GM11168 (cell line): ENCODE measurements around the gene CRADD.
"Not testable (repeated sequence)": the region's sequence is repeated elsewhere in the genome, so short reads cannot be mapped to it uniquely, and the experiment has no call there.

Experiments used
- in situ Hi-C: fragments of 300-500 bp; cut with MboI; formaldehyde crosslinking; loops from one replicate; pipeline ENCODE4 v1.12.0; 2022; ENCODE audit warnings: low sequenced_read_pairs; ENCODE audit not compliant: unreplicated experiment

The CRADD gene

DNA sequence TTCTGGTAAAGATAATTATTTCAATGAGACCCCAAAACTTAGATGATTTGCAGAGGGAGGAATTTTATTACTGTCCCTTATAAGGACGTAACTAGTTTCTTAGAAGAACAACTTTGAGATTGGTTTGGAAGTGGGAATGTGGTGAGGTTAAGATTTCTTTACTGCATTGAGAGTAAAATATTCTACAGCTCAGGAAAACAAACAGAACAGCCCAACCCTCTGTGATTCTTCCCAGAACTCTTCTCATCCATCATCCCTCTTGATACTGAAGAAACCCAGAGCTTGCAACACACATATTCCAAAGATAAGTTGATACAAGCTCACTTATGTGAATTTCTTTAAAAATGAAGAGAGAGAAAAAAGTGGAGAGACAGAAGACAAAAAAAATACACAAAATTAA lies 234.2 kb downstream of the CRADD start:
- in situ Hi-C loops: no loop called here

DNA sequence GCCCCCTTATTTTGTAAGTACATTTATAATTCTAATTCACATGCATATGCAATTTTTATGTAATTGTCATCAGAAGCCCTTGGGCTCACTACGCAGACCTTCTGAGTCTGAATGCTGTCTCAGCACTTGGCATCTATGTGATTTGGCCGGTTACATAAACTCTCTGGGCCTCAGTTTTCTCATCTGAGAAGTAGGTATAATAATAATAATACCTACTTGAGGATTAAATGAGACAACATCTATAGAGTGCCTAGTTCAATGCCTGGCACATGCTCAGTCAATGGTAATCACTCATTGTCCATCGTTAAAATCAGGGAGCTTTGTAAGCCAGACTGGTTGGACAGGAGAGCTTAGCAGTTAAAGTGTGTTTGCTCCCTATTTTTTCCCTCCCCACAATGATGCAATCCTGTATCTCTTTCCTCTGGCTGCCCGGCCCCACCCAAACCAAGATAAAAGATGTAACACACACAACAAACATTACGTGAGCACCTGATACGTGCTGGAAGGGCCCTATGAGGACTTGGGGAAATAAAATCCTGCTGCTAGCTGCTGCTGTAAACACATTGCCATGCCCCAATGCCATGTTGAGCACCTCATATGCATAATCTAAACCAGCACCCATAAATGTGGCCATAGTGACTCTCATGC lies 235.0 kb downstream of the CRADD start:
- in situ Hi-C loops: no loop called here

DNA sequence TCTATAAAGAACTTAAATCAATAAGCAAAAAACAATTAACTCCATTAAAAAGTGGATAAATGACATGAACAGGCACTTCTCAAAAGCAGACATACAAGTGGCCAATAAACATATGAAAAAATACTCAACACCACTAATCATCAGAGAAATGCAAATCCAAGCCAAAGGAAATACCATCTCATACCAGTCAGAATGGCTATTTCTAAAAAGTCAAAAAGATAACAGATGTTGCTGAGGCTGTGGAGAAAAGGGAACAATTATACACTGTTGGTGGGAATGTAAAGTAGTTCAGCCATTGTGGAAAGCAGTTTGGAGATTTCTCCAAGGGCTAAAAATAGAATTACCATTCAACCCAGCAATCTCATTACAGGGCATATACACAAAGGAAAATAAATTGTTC lies 236.7 kb downstream of the CRADD start:
- in situ Hi-C loops: no loop called here

DNA sequence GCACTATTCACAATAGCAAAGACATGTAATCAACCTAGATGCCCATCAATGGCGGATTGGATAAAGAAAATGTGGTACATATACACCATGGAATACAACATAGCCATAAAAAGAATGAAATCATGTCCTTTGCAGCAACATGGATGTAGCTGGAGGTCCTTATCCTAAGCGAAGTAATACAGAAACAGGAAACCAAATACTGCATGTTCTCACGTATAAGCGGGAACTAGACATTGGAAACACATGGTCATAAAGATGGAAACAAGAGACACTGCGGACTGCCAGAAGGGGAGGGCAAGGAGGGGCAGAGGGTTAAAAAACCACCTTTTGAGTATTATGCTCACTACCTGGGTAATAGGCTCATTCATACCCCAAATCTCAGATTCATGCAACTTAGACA lies 237.1 kb downstream of the CRADD start:
- in situ Hi-C loops: no loop called here

DNA sequence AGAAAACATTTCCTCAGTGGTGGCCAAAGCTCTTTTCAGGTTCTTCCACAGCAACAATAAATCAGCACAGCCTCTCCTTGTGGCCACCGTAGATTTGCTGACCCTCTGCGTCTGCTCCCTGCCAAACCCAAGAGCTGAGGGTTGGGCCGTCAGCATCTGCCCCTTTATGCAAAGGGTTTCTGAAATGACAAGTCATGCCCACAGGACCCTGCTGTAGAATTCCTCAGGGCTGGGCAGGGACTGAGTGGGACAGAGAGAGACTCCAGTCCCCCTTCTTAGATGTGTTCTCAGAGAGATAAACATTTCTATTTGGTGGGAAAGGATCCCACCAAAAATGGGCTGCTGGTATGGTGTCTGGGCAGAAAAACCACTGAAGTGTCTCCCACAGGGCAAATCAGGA lies 238.2 kb downstream of the CRADD start:
- in situ Hi-C loops: no loop called here

DNA sequence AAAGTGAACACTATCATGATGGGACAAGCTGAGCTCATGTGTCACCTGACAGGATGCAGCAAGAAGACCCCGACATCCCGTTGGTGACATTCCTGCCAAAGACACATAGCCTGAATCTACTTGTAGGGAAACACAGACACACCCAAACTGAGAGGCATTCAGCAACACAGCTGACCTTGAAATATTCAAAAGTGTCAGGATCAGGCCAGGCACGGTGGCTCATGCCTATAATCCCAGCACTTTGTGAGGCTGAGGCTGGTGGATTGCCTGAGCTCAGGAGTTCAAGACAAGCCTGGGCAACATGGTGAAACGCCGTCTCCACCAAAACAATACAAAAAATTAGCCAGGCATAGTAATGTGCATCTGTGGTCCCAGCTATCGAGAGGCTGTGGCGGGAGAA lies 239.2 kb downstream of the CRADD start:
- in situ Hi-C loops: no loop called here

DNA sequence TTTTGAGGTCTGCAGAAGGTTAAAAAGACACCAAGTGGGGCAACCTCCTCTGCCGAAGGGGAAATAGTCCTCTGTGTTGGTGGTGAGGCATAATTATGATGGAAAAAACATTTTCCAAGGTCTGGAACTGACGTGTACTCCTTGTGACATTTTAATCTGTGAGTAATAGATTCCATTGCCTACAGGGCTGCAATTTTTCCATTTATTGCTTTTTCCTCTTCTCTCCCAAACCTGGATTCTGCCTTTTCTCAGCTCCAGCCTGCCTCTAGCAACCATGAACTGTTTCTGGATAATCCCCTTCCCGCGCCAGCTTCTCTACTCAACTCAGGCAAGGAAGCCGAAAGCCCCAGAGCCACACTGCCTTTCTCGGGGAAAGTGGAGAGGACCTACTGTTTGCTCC lies 241.1 kb downstream of the CRADD start:
- in situ Hi-C loops: no loop called here

DNA sequence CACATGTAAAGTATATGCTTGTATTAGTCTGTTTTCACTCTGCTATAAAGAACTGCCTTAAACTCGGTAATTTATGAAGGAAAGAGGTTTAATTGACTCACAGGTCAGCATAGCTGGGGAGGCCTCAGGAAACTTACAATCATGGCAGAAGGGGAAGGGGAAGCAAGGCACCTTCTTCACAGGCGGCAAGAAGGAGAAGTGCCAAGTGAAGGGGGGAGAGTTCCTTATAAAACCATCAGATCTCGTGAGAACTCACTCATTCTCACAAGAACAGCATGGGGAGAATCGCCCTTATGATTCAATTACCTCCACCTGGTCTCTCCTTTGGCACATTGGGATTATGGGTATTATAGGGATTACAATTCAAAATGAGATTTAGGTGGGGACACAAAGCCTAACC lies 241.7 kb downstream of the CRADD start:
- in situ Hi-C loops: no loop called here

DNA sequence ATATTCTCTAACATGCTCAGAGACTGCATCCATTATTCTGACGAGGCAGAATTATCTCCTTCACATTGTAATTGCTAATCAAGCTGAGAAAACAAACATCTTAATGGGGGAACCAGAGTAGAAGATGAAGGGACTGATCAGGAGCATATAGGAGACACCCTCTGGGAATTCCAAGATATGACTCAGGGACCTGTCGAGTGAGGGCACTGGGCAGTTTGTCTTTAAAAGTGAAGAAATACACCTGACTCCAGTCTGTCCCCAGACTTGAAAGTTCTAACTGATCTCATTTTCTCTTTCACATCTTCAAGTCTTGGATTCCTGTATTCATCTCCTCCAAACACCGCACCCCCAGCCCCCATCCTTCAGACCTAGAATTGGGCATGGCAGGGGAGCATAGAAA lies 244.3 kb downstream of the CRADD start:
- in situ Hi-C loops: no loop called here

DNA sequence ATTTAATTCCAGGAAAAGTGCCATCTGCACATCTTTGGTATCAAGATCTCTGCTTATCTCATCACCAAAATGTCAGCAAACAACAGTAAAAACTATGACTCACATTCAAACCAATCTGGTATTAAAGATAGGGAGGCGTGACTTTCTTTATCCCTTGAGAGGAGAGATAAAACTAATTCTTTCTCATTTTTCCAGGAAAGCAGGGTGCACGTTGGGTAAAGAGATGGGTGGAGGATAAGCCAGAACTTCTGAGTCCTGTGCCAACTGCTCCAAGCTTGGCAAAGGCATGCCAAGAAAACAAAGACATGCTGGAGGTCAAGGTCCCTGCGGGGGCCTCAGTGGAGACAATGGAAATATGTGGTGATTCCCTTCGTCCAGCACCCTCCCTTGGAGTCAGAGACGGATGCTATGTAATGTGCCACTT lies 245.4 kb downstream of the CRADD start:
- in situ Hi-C loops: no loop called here

DNA sequence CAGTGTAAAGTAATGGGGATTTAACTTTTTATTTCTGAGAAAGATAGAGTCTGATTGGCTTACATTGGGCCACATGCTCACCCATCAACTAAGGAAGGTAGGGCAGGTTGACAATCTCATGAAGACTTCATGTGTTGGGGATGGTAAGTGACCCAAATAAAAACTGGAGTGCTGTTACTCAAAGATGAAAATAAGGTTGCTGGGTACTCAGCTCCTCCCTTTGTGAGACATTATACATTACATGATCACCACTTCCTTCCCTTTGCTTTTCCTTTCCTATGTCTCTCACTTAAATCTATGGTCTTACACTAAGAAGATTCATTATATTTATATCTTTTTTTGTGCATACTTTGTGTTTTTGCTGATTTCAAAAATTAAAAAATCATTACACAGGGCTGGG lies 247.2 kb downstream of the CRADD start:
- in situ Hi-C loops: no loop called here

DNA sequence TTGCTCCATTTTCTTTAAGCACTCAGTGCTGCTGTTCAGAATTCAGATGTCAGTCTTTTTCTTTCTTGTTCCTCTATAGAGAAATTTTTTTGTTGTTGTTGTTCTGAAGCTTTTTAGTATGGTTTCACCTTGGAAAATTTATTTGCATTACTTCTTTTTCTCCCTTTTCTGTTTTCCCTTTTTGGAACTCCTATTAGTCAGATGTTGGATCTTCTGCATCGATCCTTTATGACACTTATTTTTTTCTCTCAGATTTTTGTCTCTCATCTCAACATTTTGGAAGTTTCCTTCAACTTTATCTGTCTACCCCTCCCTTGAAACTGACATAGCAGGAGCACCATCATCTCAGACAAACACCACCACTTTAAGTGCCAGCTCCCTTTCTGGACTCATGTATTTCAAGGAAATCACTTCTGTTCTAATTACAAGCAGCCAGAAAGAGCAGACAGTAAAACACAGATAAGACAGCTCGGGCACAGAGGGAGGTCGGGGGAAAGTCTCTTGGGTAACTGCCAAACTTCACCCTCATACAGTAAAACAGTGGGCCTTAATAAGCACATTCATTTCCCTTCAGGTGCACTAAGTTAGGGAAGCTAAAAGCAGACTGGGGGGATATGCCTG lies 248.5 kb downstream of the CRADD start:
- in situ Hi-C loops: no loop called here

DNA sequence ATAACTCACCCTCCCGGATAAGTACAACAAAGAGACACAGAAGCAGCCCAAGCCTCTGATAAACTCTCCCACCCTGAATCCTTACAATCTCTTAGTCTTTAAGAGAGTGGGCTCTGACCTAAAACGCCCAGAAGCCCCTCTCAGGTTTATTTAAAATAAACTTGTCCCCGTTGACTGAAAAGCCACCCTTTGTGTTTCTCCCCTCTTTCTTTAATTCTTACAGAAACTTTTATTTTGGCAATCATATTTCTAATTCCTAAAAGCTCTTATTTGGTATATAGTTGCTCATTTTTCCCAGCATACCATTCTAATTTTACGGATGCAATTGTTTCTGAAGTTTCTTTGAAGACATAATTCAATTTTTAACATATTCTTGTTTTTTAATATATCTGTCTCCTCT lies 249.1 kb downstream of the CRADD start:
- in situ Hi-C loops: no loop called here

DNA sequence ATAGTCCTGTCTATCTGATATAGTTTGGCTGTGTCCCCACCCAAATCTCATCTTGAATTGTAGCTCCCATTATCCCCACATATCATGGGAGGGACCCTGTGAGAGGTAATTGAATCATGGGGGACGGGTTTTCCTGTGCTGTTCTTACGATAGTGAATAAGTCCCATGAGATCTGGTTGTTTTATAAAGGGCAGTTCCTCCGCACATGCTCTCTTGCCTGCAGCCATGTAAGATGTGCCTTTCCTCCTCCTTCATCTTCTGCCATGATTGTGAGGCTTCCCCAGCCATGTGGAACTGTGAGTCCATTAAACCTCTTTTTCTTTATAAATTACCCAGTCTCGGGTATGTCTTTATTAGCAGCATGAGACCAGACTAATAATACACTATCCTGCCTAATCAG lies 251.9 kb downstream of the CRADD start:
- in situ Hi-C loops: not testable (repeated sequence)

DNA sequence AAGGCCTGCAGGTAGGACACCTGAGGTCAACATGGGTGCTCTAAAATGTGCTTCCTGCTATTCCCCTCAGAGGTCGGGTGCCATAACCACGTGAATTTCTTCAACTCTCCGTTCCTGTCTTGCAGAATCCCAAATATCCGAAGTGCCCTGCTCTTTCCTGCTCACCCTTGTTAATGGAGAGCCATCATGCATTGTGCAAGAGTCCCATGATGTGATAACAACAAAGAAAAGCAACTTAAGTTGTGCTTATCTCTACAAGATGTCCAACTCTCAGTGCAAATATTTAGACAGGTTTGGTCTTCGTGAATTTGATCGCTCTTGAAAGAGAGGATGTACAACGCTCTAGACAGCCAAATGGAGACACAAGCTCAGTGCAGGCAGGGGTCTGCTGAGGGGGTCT lies 260.6 kb downstream of the CRADD start:
- in situ Hi-C loops: no loop called here

DNA sequence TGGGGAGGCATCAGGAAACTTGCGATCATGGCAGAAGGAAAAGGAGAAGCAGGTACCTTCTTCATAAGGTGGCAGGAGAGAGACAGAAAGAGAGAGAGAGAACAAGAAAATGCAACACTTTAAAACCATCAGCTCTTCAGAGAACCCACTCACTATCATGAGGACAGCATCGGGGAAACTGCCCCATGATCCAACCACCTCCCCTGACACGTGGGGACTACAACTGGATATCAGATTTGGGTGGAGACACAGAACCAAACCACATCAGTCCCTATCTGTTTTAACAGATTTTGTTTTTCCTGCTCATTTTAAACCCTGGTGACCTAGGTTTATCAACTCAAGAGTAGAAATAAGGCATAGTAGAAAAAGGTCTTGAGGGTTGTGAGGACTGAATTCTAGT lies 261.1 kb downstream of the CRADD start:
- in situ Hi-C loops: no loop called here

DNA sequence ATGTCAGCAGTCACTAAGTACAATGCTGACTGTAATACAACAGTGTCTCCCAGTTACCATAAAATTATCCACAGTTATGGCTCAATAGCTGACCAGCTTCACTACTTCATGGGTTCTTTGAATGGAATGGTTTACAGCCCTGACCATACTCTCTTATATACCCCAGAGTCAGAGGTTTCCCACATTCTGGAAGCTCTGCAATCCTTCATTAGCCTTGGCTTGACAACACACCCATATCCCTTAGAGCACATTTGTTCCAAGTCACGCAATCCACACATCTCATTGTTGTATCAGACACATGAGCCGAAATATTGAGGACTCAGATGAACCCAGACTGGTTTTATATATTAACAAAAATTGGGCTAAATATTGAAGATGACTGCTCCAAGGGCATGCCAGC lies 261.8 kb downstream of the CRADD start:
- in situ Hi-C loops: no loop called here

DNA sequence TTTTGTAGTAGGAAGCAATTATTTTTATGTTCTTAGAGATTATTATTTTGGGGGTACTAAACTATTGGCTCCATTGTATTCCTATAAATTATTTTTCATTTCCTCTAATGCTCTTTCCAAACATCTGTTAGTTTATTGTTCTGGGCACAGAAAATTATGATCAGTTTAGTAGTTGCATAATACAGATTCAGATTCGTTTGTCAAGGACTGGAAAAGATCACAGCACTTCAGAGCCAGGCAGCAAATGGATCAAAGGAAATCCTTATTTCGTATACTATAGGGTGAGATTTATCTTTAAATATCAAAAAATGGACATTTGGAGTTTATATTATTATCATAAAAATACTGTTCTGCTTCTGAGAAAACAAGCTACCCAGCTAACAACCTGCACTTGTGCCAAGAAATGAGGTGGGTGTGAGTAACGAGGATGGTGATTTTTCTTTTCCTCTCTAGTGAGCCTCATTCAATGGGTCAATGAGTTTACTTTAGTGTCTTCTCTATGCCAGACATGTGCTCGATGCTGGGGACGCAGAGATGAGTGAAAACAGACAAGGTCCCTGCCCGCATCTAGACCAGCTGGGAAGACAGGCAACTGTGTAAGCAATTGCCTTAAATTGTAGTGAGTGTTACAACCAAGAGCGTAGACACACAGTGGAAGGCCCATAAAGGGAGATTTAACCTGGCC lies 262.6 kb downstream of the CRADD start:
- in situ Hi-C loops: no loop called here

DNA sequence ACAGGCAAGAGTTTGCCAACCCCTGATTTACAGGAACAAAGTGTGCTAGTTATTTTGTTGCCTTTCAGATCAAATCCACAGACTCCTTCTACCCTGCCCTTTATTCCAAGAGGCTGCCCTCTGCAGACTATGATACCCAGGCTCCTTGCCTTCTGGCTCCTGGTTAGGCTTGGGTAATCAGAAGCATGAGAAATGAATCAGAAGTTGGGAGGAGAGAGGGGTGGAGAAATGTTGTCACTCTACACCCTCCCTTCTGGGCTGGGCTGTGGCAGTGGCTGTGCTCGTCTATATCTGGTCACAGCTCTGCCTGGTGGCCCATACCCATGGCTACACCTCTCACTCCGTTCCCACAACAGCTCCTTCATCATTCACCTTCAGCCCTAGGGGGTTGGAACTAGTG lies 266.6 kb downstream of the CRADD start:
- in situ Hi-C loops: no loop called here

DNA sequence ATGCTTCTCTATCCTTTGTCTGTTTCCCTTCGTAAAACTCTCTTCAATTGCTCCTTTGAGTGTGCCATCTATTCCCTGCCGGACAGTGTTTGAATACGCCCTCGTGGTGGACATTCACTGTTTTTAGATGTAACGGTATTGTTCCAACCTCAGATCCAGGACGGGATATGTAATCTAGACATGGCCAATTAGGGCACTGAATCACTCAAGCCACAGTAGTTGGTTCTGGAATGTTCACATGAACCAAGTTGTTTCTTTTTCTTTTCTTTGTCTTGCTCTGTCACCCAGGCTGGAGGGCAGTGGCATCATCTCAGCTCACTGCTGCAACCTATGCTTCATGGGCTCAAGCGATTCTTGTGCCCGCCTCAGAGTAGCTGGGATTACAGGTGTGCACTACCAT lies 267.0 kb downstream of the CRADD start:
- in situ Hi-C loops: no loop called here
